Measurements from ENCODE around the gene ELP2. TPM values are rescaled to one million over a fixed set of nuclear protein-coding genes. Genes with fewer than 3 reads are reported as not detected.
A peak's percentile ranks its signal among the peaks of the same experiment; 100 is the strongest.
"Not testable (repeated sequence)": the region's sequence is repeated elsewhere in the genome, so short reads cannot be mapped to it uniquely, and the experiment has no call there.

The ELP2 gene
- polyA plus RNA-seq, 1 donor, result 75.7 TPM

DNA sequence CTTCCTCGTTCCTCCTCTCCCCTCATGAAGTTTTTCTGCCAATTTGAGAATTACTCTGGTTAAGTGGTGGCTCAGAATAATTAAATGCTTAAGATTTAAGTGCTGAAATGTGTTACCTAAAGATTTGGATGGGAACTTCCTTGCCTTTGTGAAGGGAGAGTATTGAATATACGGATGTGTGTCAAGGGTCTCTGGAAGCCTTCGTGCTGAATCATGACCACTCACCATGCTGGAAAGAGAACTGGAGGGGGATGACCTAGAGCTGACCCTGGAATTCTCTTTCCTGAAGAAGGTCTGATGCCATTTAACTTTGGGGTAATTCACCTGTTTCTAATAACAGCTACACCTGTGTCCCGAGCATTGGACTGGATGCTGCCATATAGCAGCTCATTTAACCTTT is 59.8 kb downstream of the ELP2 start:
- no peak for DNase-seq

GRCh38 chr18:36191286-36191685 is 61.6 kb downstream of the ELP2 start:
- no peak for DNase-seq

- DNase-seq, result no peak
Measured at GRCh38 chr18:36191711-36192110, 62.0 kb downstream of the ELP2 start.

GRCh38 chr18:36194600-36195315 is 65.1 kb downstream of the ELP2 start:
- DNase-seq, result no peak

GRCh38 chr18:36195427-36196122 is 65.9 kb downstream of the ELP2 start:
- no peak for DNase-seq

DNA sequence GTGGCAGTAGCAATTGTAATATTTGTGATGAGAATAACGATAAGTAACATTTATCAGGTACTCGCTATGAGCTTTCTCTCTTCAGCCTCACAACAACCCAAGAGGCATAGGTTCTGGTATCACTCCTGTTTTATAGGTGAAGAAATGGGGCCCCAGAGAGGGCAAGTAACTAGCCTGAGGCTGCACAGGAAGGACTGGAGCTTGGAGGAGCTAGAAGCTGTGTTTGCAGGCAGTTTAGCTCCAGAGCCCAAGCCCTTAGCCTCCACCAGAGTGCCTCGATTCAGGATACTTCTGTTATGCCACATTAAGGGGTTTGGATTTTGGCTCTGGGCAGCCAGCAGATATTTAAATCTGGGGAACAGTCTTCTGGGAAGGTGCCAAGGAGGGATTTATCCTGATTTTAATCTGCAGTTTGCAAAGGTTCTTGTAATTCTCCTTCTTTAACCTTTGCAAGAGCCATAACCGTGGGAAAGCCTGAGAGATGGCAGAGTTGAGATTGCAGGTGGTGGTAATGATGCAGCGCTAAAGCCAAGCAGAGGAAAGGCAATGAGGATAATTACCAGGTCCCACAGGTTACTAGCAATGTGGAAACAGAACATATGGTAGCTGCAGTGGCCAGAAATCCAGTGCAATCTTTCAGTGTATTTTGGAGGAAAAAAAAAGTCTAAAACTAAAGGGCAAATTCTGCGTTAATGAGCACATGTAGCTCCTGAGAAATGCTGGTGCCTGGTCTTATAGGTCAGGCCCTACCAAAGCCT is 66.7 kb downstream of the ELP2 start:
- no peak for DNase-seq

GRCh38 chr18:36197511-36198166 is 67.9 kb downstream of the ELP2 start:
- no peak for DNase-seq

DNA sequence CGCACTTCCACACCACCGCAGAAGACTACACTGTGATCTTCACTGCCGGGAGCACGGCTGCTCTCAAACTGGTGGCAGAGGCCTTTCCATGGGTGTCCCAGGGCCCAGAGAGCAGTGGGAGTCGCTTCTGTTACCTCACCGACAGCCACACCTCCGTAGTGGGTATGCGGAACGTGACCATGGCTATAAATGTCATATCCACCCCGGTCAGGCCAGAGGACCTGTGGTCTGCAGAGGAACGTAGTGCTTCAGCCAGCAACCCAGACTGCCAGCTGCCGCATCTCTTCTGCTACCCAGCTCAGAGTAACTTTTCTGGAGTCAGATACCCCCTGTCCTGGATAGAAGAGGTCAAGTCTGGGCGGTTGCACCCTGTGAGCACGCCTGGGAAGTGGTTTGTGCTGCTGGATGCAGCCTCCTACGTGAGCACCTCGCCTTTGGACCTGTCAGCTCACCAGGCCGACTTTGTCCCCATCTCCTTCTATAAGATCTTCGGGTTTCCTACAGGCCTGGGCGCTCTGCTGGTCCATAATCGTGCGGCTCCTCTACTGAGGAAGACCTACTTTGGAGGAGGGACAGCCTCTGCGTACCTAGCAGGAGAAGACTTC is 70.1 kb downstream of the ELP2 start:
- DNase-seq, result no peak

DNA sequence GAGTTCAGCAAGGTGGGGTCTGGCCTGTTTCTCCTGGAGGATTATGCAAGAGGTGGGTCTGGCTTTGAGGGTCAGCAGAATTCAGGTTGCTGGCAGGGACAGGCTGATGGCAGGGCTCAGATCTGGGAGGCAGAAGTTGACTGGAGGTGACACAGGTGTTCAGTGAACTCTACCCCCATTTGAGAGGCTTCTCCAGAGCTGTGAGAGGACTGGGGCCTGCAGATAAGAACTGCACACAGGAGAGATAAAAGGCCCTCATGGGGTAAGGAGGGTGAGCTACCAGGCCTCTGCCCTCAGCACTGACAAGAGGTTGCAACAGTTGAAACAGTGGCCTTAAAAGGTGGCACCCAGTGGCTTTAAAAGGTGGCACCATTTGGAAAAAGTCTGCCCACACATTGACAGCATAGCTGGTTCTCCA is 70.7 kb downstream of the ELP2 start:
- DNase-seq, result no peak

DNA sequence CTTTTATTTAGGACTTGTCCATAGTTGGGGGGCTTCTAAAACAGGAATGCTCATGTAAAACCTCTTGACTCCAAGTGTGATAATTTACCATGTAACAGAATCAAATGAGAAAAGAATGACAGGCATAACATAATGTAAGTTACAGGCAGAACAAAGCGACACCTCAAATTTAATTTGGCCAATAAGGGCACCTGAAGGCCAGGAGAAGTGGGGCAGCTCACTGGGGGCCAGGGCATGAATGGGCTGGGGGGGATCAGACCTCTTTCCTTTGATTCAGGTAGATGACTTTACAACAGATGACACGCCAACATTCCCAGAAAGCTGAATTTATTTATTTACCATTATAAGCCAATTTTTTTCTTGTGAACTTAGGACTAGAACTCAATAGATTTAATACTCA is 72.1 kb downstream of the ELP2 start:
- DNase-seq, result no peak

- no peak for DNase-seq
Measured at GRCh38 chr18:36203360-36203895, 73.7 kb downstream of the ELP2 start.

- no peak for DNase-seq
Measured at GRCh38 chr18:36205166-36205565, 75.5 kb downstream of the ELP2 start.

DNA sequence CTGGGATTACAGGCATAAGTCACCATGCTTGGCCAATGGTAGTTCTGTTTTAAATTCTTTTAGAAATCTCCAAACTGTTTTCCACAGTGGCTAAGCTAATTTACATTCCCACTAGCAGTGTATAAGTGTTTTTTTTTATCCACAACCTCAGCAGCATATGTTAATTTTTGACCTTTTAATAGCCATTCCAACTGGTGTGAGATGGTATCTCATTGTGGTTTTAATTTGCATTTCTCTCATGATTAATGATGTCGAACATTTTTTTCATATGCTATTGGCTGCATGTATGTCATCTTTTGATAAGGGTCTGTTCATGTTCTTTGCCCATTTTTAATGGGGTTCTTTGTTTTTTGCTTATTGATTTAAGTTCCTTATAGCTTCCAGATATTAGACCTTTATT is 77.6 kb downstream of the ELP2 start:
- no peak for DNase-seq

DNA sequence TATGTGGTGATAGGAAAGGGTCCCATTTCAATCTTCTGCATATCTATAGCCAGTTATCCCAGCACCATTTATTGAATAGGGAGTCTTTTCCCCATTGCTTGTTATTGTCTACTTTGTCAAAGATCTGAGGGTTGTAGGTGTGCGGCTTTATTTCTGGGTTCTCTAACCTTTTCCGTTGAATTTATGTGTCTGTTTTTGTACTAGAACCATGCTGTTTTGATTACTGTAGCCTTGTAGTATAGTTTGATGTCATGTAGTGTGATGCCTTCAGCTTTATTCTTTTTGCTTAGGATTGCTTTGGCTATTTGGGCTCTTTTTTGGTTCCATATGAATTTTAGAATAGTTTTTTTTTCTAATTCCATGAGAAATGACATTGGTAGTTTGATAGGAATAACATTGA is 78.3 kb downstream of the ELP2 start:
- DNase-seq, result not testable (repeated sequence)

DNA sequence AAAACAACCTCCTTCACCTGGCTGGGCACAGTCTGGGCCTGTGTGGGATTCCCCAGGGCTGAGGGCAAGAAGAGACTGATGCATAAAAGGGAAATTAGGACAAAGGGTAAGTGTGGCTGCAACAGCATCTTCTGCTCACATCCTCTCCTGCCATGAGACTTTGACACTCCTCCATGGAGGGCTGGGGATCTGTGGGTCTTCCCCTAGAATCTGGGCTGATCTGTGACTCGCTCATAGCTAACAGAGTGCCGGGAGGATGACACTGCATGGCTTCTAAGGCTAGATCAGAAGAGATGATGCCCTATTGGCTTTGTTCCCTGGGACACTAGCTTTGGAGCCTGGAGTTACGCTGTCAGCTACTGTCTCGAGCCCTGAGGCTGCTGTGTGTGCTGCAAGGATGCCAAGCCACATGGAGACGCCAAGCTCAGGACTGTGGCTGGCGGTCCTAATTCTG is 81.9 kb downstream of the ELP2 start:
- no peak for DNase-seq

DNA sequence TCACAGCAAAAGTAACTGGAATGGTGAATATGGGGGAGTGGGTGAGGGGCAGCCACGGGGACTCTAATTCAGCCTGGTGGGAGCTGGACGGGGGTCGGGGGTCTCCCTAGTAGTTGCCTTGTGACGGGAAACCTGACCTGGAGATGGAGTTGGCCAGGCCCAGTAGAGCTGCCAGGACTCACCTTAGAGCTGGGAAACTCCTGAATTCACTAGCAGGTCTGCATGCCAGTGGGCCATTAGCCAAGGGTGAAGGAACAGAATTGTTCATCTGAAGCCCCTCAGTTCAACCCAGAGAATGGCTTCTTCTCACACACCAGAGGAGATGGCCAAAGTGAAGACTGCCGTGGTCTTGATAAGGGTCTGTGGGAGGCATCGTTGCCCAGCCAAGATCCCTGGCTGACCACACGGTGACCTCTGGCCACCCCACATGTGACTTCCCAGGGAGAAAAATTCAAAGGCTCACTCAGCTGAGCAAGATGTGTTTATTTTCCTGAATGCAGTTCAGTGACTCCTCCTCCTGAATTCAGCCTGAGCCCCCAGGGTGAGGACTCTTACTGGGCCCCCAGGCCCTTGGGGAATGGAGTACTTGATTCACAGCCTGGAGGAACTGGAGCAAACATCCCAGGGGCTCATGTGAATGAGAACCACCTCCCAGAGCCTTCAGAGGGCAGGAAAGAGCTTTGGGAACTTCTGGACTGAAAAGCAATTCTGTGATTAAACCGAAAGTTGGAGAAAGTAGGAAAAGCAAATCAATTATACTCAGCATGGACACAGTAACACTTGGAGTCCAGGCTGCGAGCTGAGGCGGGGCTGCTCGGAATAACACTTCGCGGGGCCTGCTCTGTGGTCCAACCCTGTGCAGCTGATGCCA is 82.8 kb downstream of the ELP2 start:
- DNase-seq, result peak; percentile 19

GRCh38 chr18:36214811-36215210 is 85.1 kb downstream of the ELP2 start:
- no peak for DNase-seq

- DNase-seq, result no peak
Measured at GRCh38 chr18:36215577-36215976, 85.9 kb downstream of the ELP2 start.

DNA sequence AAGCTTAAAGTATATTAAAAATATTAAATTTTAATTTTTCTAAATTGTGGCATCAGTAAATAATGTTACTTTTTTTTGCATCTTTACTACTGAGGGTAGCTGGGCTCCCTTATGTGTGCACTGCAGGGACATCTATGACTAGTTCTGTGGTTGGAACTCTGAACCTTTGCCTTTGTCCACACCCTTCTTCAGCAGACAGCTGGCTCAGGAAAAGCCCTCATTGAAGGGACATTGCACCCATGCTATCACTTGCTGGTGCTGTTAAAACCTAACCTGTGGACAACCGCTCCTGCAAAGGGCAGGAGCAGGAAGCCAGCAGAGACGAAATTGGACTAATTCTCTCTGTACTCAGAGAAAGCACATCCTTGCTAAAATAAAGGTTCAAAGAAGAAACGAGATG is 87.6 kb downstream of the ELP2 start:
- DNase-seq, result no peak

GRCh38 chr18:36229188-36229587 is 99.5 kb downstream of the ELP2 start:
- DNase-seq, result no peak

Measured in hindlimb muscle (tissue), 1 donor.